Fibroblast of the conjunctiva (primary cell): ENCODE results near the gene COA8.

Experiments
- DNase-seq: peaks from one replicate; pipeline ENCODE4 v3.0.0-alpha.2; 2010; ENCODE audit warnings: low read depth

Gene COA8

GRCh38 chr14:103536693-103537092, 26.1 kb upstream of the COA8 start:
- no peak for DNase-seq

- no peak for DNase-seq
These were observed 25.4 kb upstream of the COA8 start for GRCh38 chr14:103537175-103537990.

GRCh38 chr14:103538291-103539055, 24.3 kb upstream of the COA8 start:
- DNase-seq = no peak

GRCh38 chr14:103539056-103539825, 23.5 kb upstream of the COA8 start:
- no peak for DNase-seq

GRCh38 chr14:103540821-103541708, 21.7 kb upstream of the COA8 start:
- DNase-seq = no peak

- DNase-seq = no peak
These were observed 20.8 kb upstream of the COA8 start for GRCh38 chr14:103541709-103542604.

- no peak for DNase-seq
These were observed 20.1 kb upstream of the COA8 start for GRCh38 chr14:103542605-103543088.

GRCh38 chr14:103543140-103543539, 19.6 kb upstream of the COA8 start:
- DNase-seq = no peak

- DNase-seq = no peak
These were observed 18.9 kb upstream of the COA8 start for GRCh38 chr14:103543721-103544387.

GRCh38 chr14:103544388-103545218, 18.2 kb upstream of the COA8 start:
- no peak for DNase-seq

GRCh38 chr14:103545219-103545914, 17.4 kb upstream of the COA8 start:
- DNase-seq = no peak

GRCh38 chr14:103545915-103546651, 16.7 kb upstream of the COA8 start:
- DNase-seq = no peak

GRCh38 chr14:103546652-103547454, 15.9 kb upstream of the COA8 start:
- no peak for DNase-seq

GRCh38 chr14:103547455-103547940, 15.3 kb upstream of the COA8 start:
- DNase-seq = no peak

- no peak for DNase-seq
These were observed 14.8 kb upstream of the COA8 start for GRCh38 chr14:103547941-103548462.
